Osteoblast (primary cell): ENCODE measurements around the gene NTSR1. TPM values are rescaled to one million over a fixed set of nuclear protein-coding genes. Genes with fewer than 3 reads are reported as not detected.

Experiments used
- DNase-seq: peaks from one replicate; pipeline ENCODE4 v3.0.0; 2011; ENCODE audit warnings: low spot score, mixed read lengths; ENCODE audit not compliant: insufficient read length; ENCODE audit errors: missing footprints
- H2AFZ ChIP-seq: 2 replicates; pipeline ENCODE4 v1.6.0; 2011; ENCODE audit warnings: mild to moderate bottlenecking, low read length
- H3K27ac ChIP-seq: 2 replicates; pipeline ENCODE4 v1.5.1; 2011; ENCODE audit warnings: mild to moderate bottlenecking, low read depth, low read length, moderate library complexity
- H3K27me3 ChIP-seq: 2 replicates; pipeline ENCODE4 v1.6.0; 2012; ENCODE audit warnings: mild to moderate bottlenecking, control low read depth, inconsistent platforms, low read length, moderate library complexity; ENCODE audit not compliant: insufficient read depth
- H3K36me3 ChIP-seq: 2 replicates; pipeline ENCODE4 v1.5.1; 2011; ENCODE audit warnings: mild to moderate bottlenecking, low read length, control low read depth, moderate library complexity; ENCODE audit not compliant: insufficient read depth
- H3K4me1 ChIP-seq: 2 replicates; pipeline ENCODE4 v1.5.1; 2011; ENCODE audit warnings: mild to moderate bottlenecking, low read length, control low read depth, moderate library complexity; ENCODE audit not compliant: insufficient read depth
- H3K4me2 ChIP-seq: 2 replicates; pipeline ENCODE4 v1.6.0; 2011; ENCODE audit warnings: mild to moderate bottlenecking, low read length; ENCODE audit not compliant: insufficient read depth
- H3K4me3 ChIP-seq: fragments of 200-600 bp; sonication (generic); 3 replicates; pipeline ENCODE4 v1.5.1; 2012; ENCODE audit warnings: mild to moderate bottlenecking, low read length, inconsistent platforms; ENCODE audit not compliant: insufficient read depth
- H3K79me2 ChIP-seq: 2 replicates; pipeline ENCODE4 v1.6.0; 2012; ENCODE audit warnings: mild to moderate bottlenecking, low read length, control low read depth, inconsistent platforms; ENCODE audit not compliant: insufficient read depth
- H3K9me3 ChIP-seq: 2 replicates; pipeline ENCODE4 v1.5.1; 2011; ENCODE audit warnings: low read depth, low read length, control low read depth
- H4K20me1 ChIP-seq: 2 replicates; pipeline ENCODE4 v1.6.0; 2012; ENCODE audit warnings: mild to moderate bottlenecking, low read length, control low read depth; ENCODE audit not compliant: insufficient read depth
- CTCF ChIP-seq: IDR thresholded peaks from 2 replicates; pipeline ENCODE4 v1.5.1; 2011; ENCODE audit warnings: mild to moderate bottlenecking, low read depth, low read length, moderate library complexity; ENCODE audit errors: extremely low read depth
- total RNA-seq: library from RNA; depleted of rRNA; stranded (reverse); fragments of >200 nt; gene quantifications from 2 replicates; pipeline ENCODE4 v1.2.3, GENCODE V29; 2012

NTSR1 gene
- total RNA-seq, result not detected in 2 replicates

DNA sequence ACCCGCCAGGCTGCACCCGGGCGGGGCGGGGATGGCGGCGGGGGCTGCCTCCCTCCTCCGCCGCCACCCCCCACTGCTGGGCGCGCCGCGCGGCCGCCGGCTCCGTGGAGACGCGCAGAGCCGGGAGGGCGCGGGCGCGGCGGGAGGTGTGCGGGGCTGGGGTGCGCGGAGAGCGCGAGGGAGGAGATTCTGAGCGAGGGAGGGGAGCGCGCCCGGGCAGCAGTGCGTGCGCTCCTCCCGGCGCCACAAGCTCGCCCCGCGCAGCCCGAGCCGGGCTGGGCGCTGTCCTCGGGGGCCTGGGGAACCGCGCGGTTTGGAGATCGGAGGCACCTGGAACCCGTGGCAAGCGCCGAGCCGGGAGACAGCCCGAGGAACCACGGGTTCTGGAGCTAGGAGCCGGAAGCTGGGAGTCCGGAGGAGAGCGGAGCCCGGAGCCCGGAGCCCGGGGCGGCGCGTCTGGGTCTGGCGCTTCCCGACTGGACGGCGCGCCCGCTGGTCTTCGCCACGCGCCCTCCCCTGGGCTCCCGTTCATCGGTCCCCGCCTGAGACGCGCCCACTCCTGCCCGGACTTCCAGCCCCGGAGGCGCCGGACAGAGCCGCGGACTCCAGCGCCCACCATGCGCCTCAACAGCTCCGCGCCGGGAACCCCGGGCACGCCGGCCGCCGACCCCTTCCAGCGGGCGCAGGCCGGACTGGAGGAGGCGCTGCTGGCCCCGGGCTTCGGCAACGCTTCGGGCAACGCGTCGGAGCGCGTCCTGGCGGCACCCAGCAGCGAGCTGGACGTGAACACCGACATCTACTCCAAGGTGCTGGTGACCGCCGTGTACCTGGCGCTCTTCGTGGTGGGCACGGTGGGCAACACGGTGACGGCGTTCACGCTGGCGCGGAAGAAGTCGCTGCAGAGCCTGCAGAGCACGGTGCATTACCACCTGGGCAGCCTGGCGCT, at the start of gene NTSR1:
Gene NTSR1 (plus strand): TSS at position 246 of the 946 bp plus-strand sequence. CDS start 372 bp downstream, at position 618.
- Histone ChIP-seq H3K9me3 (no peaks in the 10 kb centered on the region), H3K27ac (no peak within 1 kb of the TSS), H4K20me1 (no peaks in the 10 kb centered on the region), H3K36me3 (no peaks in the 10 kb centered on the region), H3K4me3 (no peak within 1 kb of the TSS), H3K79me2 (no peaks in the 10 kb centered on the region), H2AFZ (no peak within 1 kb of the TSS), H3K27me3 (peaks cover 32% of the 10 kb centered on the region), H3K4me2 (no peak within 1 kb of the TSS), H3K4me1 (peaks cover 12% of the 10 kb centered on the region)
- TF ChIP-seq CTCF, result no peak
- DNase-seq, result no peak

DNA sequence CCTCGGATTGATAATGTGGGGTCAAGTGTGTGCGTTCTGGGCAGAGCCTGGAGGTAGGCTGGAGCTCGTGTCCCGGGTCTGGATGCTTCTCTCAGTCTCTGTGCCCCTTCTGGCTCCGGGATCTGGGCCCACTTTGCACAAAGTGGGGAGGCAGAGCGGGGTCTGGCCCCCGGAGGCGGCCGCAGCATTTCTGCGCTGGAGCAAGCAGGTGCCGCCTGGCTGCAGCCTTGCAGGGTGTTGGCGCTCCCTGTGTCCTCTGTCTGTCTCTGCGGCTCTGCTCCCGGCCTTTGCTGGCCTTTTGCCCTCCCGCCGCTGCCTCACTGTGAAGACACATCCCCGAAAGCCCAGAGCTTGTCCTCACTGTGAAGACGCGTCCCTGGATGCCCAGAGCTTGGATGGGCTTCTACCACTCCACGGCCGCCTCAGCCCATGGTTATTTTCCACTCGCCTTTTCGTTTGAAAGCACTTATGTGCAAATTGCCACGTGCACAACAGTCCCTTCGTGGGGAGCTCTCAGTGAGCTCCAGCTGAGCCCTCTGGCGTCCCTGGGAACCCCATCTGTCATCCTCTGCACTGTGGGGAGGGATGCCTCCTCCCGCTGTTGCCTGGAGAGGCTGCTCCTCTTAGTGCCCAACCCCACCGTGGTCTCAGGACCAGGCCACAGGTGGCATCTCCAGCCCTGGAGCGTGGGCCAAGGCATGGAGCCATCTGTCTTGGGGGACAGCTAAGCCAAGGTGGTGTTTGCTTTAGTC, 49.0 kb upstream of the NTSR1 start:
- no peak overlapping the region for H2AFZ ChIP-seq
- H3K36me3 ChIP-seq, result no peaks in the 10 kb centered on the region
- H3K27me3 ChIP-seq, result peaks cover 3% of the 10 kb centered on the region
- H4K20me1 ChIP-seq, result no peaks in the 10 kb centered on the region
- no peaks in the 10 kb centered on the region for H3K9me3 ChIP-seq
- H3K27ac ChIP-seq, result no peak overlapping the region
- no peak overlapping the region for H3K4me2 ChIP-seq
- H3K4me1 ChIP-seq, result peaks cover 2% of the 10 kb centered on the region
- no peak for TF ChIP-seq CTCF
- DNase-seq, result no peak
- H3K4me3 ChIP-seq, result no peak overlapping the region
- H3K79me2 ChIP-seq, result no peaks in the 10 kb centered on the region

- Histone ChIP-seq H3K36me3 (no peaks in the 10 kb centered on the region), H4K20me1 (no peaks in the 10 kb centered on the region), H3K79me2 (no peaks in the 10 kb centered on the region), H2AFZ (no peak overlapping the region), H3K27ac (no peak overlapping the region), H3K4me1 (peaks cover 2% of the 10 kb centered on the region), H3K27me3 (peaks cover 3% of the 10 kb centered on the region), H3K9me3 (no peaks in the 10 kb centered on the region), H3K4me3 (no peak overlapping the region), H3K4me2 (no peak overlapping the region)
- DNase-seq, result no peak
- no peak for TF ChIP-seq CTCF
Measured at GRCh38 chr20:62660240-62660615, 48.4 kb upstream of the NTSR1 start.

GRCh38 chr20:62660768-62661167, 47.9 kb upstream of the NTSR1 start:
- H3K27ac ChIP-seq, result no peak overlapping the region
- no peak overlapping the region for H3K4me2 ChIP-seq
- H4K20me1 ChIP-seq, result no peaks in the 10 kb centered on the region
- TF ChIP-seq CTCF, result no peak
- H3K4me1 ChIP-seq, result peaks cover 2% of the 10 kb centered on the region
- peaks cover 3% of the 10 kb centered on the region for H3K27me3 ChIP-seq
- H3K9me3 ChIP-seq, result no peaks in the 10 kb centered on the region
- DNase-seq, result no peak
- no peak overlapping the region for H2AFZ ChIP-seq
- H3K36me3 ChIP-seq, result no peaks in the 10 kb centered on the region
- no peaks in the 10 kb centered on the region for H3K79me2 ChIP-seq
- H3K4me3 ChIP-seq, result no peak overlapping the region
